Liver (tissue), 9 donors: Measurements from ENCODE around the gene MED14. TPM values are rescaled to one million over a fixed set of nuclear protein-coding genes. Genes with fewer than 3 reads are reported as not detected.

Experiments used
- DNase-seq: peaks from one replicate; pipeline ENCODE4 v3.0.0-alpha.2; 2017; ENCODE audit warnings: low spot score
- H3K27ac ChIP-seq, 2 donors: one replicate each; pipeline ENCODE4 v1.7.0; 2013; ENCODE audit warnings: inconsistent platforms in 2 of 2, low read length in 2 of 2, control low read depth in 1 of 2, low read depth in 1 of 2, mild to moderate bottlenecking in 1 of 2
- H3K27me3 ChIP-seq, 4 donors: one replicate each; pipeline versions ENCODE4 v1.6.1 to v1.7.0; 2013; ENCODE audit warnings: low read length in 3 of 4, inconsistent platforms in 1 of 4, mild to moderate bottlenecking in 1 of 4, moderate library complexity in 1 of 4; ENCODE audit not compliant: control insufficient read depth in 4 of 4, insufficient read depth in 4 of 4
- H3K36me3 ChIP-seq, 4 donors: one replicate each; pipeline versions ENCODE4 v1.6.1 to v1.7.0; 2013; ENCODE audit warnings: low read length in 3 of 4, mild to moderate bottlenecking in 3 of 4, low read depth in 1 of 4, moderate library complexity in 1 of 4; ENCODE audit not compliant: control insufficient read depth in 4 of 4, insufficient read depth in 3 of 4
- H3K4me1 ChIP-seq, 4 donors: one replicate each; pipeline versions ENCODE4 v1.6.1 to v1.7.0; 2013; ENCODE audit warnings: low read length in 3 of 4, mild to moderate bottlenecking in 3 of 4, moderate library complexity in 1 of 4; ENCODE audit not compliant: control insufficient read depth in 4 of 4, insufficient read depth in 4 of 4
- H3K4me3 ChIP-seq, 3 donors: one replicate each; pipeline versions ENCODE4 v1.6.1 to v1.7.0; 2013; ENCODE audit warnings: low read length in 3 of 3, control low read depth in 1 of 3, low read depth in 1 of 3, mild to moderate bottlenecking in 1 of 3
- H3K9ac ChIP-seq, 2 donors: one replicate each; pipeline ENCODE4 v1.7.0; 2013; ENCODE audit warnings: low read length in 2 of 2, mild to moderate bottlenecking in 2 of 2, moderate library complexity in 2 of 2, control low read depth in 1 of 2, low read depth in 1 of 2
- H3K9me3 ChIP-seq, 4 donors: one replicate each; pipeline versions ENCODE4 v1.6.1 to v1.7.0; 2013; ENCODE audit warnings: low read length in 3 of 4; ENCODE audit not compliant: control insufficient read depth in 4 of 4
- EGR1 ChIP-seq, 2 donors: IDR thresholded peaks; 2 replicates each; pipeline ENCODE4 v1.6.1; 2016 to 2018; ENCODE audit warnings: antibody characterized with exemption in 2 of 2, low read depth in 2 of 2
- FOXA1 ChIP-seq: IDR thresholded peaks from 2 replicates; pipeline ENCODE4 v1.6.1; 2016; ENCODE audit warnings: antibody characterized with exemption
- FOXA2 ChIP-seq: IDR thresholded peaks from 2 replicates; pipeline ENCODE4 v1.6.1; 2016; ENCODE audit warnings: antibody characterized with exemption
- GABPA ChIP-seq, 2 donors: IDR thresholded peaks in 1 of 2; conservative IDR thresholded peaks in 1 of 2; 2 replicates each; pipeline ENCODE4 v1.6.1; 2016; ENCODE audit warnings: antibody characterized with exemption in 2 of 2, mild to moderate bottlenecking in 1 of 2, moderate library complexity in 1 of 2
- HNF4A ChIP-seq, 2 donors: conservative IDR thresholded peaks; 2 replicates each; pipeline ENCODE4 v1.6.1; 2016; ENCODE audit warnings: antibody characterized with exemption in 2 of 2, mild to moderate bottlenecking in 2 of 2
- HNF4G ChIP-seq: IDR thresholded peaks from 2 replicates; pipeline ENCODE4 v1.6.1; 2016; ENCODE audit warnings: antibody characterized with exemption
- JUND ChIP-seq, 2 donors: IDR thresholded peaks; 2 replicates each; pipeline ENCODE4 v1.6.1; 2016; ENCODE audit warnings: antibody characterized with exemption in 2 of 2
- NR2F2 ChIP-seq: IDR thresholded peaks from 2 replicates; pipeline ENCODE4 v1.6.1; 2016; ENCODE audit warnings: antibody characterized with exemption
- RAD21 ChIP-seq, 2 donors: IDR thresholded peaks; 2 replicates each; pipeline ENCODE4 v1.6.1; 2016; ENCODE audit warnings: antibody characterized with exemption in 2 of 2, mild to moderate bottlenecking in 2 of 2
- RXRA ChIP-seq, 2 donors: IDR thresholded peaks; 2 replicates each; pipeline ENCODE4 v1.6.1; 2017 to 2018; ENCODE audit warnings: antibody characterized with exemption in 2 of 2, mild to moderate bottlenecking in 1 of 2
- SP1 ChIP-seq: IDR thresholded peaks from 2 replicates; pipeline ENCODE4 v1.6.1; 2018; ENCODE audit warnings: antibody characterized with exemption, mild to moderate bottlenecking
- TAF1 ChIP-seq: conservative IDR thresholded peaks from 2 replicates; pipeline ENCODE4 v1.6.1; 2016; ENCODE audit warnings: antibody characterized with exemption, mild to moderate bottlenecking
- YY1 ChIP-seq: IDR thresholded peaks from 2 replicates; pipeline ENCODE4 v1.6.1; 2016; ENCODE audit warnings: antibody characterized with exemption, mild to moderate bottlenecking
- WGBS: extraction: QIAGEN DNeasy Blood & Tissue Kit; methylation state at CpG from one replicate; pipeline ENCODE4 v1.1.7; 2013; 5-methylcytosine and 5-hydroxymethylcytosine counted together
- polyA plus RNA-seq, 2 donors: library from polyadenylated mRNA; stranded (reverse) in 1 of 2; unstranded in 1 of 2; fragments of 200-250 nt in 1 of 2; fragments of >200 nt in 1 of 2; fragmentation: Nextera tagmentation in 1 of 2; extraction: Ambion mirVana in 1 of 2; gene quantifications; one replicate each; pipeline versions ENCODE4 v1.2.1 to v1.2.3, GENCODE V29; 2013 to 2015
- total RNA-seq, 2 donors: library from RNA; depleted of rRNA; stranded (reverse); fragments of >200 nt; gene quantifications; one replicate each; pipeline ENCODE4 v1.2.3, GENCODE V29; 2014
- TF ChIP-seq, protein P1 (sequence below): IDR thresholded peaks from 2 replicates; pipeline ENCODE4 v1.6.1; 2016; ENCODE audit warnings: antibody characterized with exemption
- TF ChIP-seq, protein P2 (sequence below): IDR thresholded peaks from 2 replicates; pipeline ENCODE4 v1.6.1; 2016; ENCODE audit warnings: antibody characterized with exemption
- TF ChIP-seq, protein P3 (sequence below): IDR thresholded peaks from 2 replicates; pipeline ENCODE4 v1.6.1; 2016; ENCODE audit warnings: antibody characterized with exemption
- TF ChIP-seq, protein P4 (sequence below): fragments of 150-350 bp; IDR thresholded peaks from 2 replicates; pipeline ENCODE4 v1.5.1; 2017; ENCODE audit warnings: improper control_type of control experiment, low read depth, low read length; ENCODE audit not compliant: missing input control
- TF ChIP-seq, protein P5 (sequence below): IDR thresholded peaks from 2 replicates; pipeline ENCODE4 v1.6.1; 2016; ENCODE audit warnings: antibody characterized with exemption, mild to moderate bottlenecking
- donor health status: healthy.
- donor health status: healthy.
- donor health status: healthy.
- donor health status: healthy.
- donor health status: healthy.

Gene MED14
- total and polyA plus RNA-seq, 4 donors = 5.5 to 20.1 (median 7.0) TPM

DNA sequence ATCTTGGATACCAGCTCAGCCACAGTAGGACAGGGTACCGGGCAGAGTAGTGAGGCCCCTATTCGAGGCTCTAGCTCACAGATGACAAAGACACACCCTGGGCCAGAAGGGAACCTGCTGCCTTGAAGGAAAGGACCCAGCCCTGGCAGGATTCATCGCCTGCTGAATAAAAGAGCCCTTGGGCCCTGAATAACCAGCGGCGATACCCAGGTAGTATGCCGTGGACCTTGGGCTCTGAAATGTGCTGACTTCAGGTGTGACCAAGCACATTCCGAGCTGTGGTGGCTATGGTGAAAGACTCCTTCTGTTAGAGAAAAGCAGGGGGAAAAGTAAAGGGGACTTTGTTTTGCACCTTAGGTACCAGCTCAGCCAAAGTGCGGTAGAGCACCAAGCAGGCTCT lies 14.6 kb downstream of the MED14 start (continued):
- TF ChIP-seq, protein P1, sequence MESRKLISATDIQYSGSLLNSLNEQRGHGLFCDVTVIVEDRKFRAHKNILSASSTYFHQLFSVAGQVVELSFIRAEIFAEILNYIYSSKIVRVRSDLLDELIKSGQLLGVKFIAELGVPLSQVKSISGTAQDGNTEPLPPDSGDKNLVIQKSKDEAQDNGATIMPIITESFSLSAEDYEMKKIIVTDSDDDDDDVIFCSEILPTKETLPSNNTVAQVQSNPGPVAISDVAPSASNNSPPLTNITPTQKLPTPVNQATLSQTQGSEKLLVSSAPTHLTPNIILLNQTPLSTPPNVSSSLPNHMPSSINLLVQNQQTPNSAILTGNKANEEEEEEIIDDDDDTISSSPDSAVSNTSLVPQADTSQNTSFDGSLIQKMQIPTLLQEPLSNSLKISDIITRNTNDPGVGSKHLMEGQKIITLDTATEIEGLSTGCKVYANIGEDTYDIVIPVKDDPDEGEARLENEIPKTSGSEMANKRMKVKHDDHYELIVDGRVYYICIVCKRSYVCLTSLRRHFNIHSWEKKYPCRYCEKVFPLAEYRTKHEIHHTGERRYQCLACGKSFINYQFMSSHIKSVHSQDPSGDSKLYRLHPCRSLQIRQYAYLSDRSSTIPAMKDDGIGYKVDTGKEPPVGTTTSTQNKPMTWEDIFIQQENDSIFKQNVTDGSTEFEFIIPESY = no peak
- TF ChIP-seq JUND (IDR thresholded peaks at IDR 0.05) = no peak
- no peak for TF ChIP-seq RXRA (IDR thresholded peaks at IDR 0.05)
- TF ChIP-seq FOXA1 = no peak
- TF ChIP-seq, protein P2, sequence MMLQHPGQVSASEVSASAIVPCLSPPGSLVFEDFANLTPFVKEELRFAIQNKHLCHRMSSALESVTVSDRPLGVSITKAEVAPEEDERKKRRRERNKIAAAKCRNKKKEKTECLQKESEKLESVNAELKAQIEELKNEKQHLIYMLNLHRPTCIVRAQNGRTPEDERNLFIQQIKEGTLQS = no peak
- no peak for TF ChIP-seq RAD21 (IDR thresholded peaks at IDR 0.05)
- TF ChIP-seq TAF1 = no peak
- no peak for TF ChIP-seq HNF4G
- TF ChIP-seq SP1 = no peak

DNA sequence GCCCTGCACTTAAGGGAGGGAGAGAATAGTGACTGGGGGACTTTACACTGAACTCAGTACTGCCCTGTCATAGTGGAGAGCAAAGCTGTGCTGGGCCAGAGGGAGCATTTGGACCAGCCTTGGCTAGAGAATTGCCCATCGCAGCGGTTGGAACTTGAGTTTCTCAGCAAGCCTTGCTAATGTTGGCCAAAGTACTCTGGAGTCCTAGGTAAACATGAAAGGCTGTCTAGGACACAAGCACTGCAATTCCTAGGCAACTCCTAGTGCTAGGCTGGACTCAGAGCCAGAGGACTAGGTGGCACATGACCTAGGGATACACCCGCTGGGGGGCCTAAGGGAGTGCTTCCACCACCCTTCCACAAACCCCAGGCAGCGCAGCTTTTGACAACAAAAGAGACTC lies 15.0 kb downstream of the MED14 start:
- TF ChIP-seq YY1 (no peak), RXRA (IDR thresholded peaks at IDR 0.05) (no peak), GABPA (IDR thresholded peaks at IDR 0.05 in 1 of 2, conservative IDR thresholded peaks at IDR 0.05 in 1 of 2) (no peak), FOXA1 (no peak), FOXA2 (no peak), EGR1 (IDR thresholded peaks at IDR 0.05; ENCODE audit: low read depth in 2 of 2) (no peak), NR2F2 (no peak), RAD21 (IDR thresholded peaks at IDR 0.05) (no peak), HNF4A (conservative IDR thresholded peaks at IDR 0.05) (no peak), SP1 (no peak), JUND (IDR thresholded peaks at IDR 0.05) (no peak), TAF1 (no peak)
- TF ChIP-seq, protein P3, sequence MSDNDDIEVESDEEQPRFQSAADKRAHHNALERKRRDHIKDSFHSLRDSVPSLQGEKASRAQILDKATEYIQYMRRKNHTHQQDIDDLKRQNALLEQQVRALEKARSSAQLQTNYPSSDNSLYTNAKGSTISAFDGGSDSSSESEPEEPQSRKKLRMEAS = no peak
- TF ChIP-seq, protein P2 = no peak
- TF ChIP-seq, protein P4, sequence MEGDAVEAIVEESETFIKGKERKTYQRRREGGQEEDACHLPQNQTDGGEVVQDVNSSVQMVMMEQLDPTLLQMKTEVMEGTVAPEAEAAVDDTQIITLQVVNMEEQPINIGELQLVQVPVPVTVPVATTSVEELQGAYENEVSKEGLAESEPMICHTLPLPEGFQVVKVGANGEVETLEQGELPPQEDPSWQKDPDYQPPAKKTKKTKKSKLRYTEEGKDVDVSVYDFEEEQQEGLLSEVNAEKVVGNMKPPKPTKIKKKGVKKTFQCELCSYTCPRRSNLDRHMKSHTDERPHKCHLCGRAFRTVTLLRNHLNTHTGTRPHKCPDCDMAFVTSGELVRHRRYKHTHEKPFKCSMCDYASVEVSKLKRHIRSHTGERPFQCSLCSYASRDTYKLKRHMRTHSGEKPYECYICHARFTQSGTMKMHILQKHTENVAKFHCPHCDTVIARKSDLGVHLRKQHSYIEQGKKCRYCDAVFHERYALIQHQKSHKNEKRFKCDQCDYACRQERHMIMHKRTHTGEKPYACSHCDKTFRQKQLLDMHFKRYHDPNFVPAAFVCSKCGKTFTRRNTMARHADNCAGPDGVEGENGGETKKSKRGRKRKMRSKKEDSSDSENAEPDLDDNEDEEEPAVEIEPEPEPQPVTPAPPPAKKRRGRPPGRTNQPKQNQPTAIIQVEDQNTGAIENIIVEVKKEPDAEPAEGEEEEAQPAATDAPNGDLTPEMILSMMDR = no peak
- H3K9me3 ChIP-seq = no peaks in the 10 kb centered on the region
- H3K4me3 ChIP-seq = no peak overlapping the region
- DNase-seq = no peak
- 72% methylated on average over 4 of the region's 4 CpGs for WGBS
- H3K9ac ChIP-seq = no peak overlapping the region
- no peaks in the 10 kb centered on the region for H3K27me3 ChIP-seq
- H3K36me3 ChIP-seq = peaks cover 0 to 9% (median under 1%) of the 10 kb centered on the region in 4 donors
- no peak overlapping the region for H3K27ac ChIP-seq
- H3K4me1 ChIP-seq = peaks cover 0 to 3% (median 0%) of the 10 kb centered on the region in 4 donors

DNA sequence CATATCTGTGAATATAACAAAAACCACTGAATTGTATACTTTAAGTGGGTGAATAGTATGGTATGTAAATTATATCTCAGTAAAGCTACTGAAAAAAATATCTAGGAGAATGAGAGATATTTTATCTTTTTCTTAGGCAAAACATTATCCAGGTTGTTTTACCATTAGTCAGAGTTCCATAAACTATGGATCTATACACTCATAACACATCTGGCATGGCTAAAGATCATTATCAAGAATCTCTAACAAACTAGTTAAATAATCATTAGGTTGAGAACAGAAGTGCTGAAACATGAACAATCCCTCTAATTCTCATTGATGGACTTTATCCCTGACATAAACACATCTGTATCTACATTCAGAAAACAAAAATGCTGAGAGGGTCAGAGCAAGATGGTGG lies 15.6 kb downstream of the MED14 start:
- no peak overlapping the region for H3K4me3 ChIP-seq
- no peak overlapping the region for H3K27ac ChIP-seq
- H3K9ac ChIP-seq = no peak overlapping the region
- peaks cover 0 to 3% (median 0%) of the 10 kb centered on the region in 4 donors for H3K4me1 ChIP-seq
- no peak for DNase-seq
- H3K36me3 ChIP-seq = peaks cover 0 to 9% (median under 1%) of the 10 kb centered on the region in 4 donors
- no peaks in the 10 kb centered on the region for H3K9me3 ChIP-seq
- H3K27me3 ChIP-seq = no peaks in the 10 kb centered on the region
- TF ChIP-seq, protein P3 = no peak
- TF ChIP-seq SP1 (no peak), EGR1 (IDR thresholded peaks at IDR 0.05; ENCODE audit: low read depth in 2 of 2) (no peak), JUND (IDR thresholded peaks at IDR 0.05) (no peak), RXRA (IDR thresholded peaks at IDR 0.05) (no peak), HNF4G (no peak), NR2F2 (no peak), TAF1 (no peak), FOXA2 (no peak), YY1 (no peak)
- TF ChIP-seq, protein P5, sequence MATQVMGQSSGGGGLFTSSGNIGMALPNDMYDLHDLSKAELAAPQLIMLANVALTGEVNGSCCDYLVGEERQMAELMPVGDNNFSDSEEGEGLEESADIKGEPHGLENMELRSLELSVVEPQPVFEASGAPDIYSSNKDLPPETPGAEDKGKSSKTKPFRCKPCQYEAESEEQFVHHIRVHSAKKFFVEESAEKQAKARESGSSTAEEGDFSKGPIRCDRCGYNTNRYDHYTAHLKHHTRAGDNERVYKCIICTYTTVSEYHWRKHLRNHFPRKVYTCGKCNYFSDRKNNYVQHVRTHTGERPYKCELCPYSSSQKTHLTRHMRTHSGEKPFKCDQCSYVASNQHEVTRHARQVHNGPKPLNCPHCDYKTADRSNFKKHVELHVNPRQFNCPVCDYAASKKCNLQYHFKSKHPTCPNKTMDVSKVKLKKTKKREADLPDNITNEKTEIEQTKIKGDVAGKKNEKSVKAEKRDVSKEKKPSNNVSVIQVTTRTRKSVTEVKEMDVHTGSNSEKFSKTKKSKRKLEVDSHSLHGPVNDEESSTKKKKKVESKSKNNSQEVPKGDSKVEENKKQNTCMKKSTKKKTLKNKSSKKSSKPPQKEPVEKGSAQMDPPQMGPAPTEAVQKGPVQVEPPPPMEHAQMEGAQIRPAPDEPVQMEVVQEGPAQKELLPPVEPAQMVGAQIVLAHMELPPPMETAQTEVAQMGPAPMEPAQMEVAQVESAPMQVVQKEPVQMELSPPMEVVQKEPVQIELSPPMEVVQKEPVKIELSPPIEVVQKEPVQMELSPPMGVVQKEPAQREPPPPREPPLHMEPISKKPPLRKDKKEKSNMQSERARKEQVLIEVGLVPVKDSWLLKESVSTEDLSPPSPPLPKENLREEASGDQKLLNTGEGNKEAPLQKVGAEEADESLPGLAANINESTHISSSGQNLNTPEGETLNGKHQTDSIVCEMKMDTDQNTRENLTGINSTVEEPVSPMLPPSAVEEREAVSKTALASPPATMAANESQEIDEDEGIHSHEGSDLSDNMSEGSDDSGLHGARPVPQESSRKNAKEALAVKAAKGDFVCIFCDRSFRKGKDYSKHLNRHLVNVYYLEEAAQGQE = no peak
- TF ChIP-seq, protein P2 = no peak
- TF ChIP-seq, protein P1 = no peak
